DMS 273 (cell line): ENCODE results near the gene E2F1.
A peak's percentile ranks its signal among the peaks of the same experiment; 100 is the strongest.

Experiments
- DNase-seq: peaks from one replicate; lab custom pipeline; 2025; ENCODE audit not compliant: unreplicated experiment; lab: John Stamatoyannopoulos, UW

E2F1 gene

DNA sequence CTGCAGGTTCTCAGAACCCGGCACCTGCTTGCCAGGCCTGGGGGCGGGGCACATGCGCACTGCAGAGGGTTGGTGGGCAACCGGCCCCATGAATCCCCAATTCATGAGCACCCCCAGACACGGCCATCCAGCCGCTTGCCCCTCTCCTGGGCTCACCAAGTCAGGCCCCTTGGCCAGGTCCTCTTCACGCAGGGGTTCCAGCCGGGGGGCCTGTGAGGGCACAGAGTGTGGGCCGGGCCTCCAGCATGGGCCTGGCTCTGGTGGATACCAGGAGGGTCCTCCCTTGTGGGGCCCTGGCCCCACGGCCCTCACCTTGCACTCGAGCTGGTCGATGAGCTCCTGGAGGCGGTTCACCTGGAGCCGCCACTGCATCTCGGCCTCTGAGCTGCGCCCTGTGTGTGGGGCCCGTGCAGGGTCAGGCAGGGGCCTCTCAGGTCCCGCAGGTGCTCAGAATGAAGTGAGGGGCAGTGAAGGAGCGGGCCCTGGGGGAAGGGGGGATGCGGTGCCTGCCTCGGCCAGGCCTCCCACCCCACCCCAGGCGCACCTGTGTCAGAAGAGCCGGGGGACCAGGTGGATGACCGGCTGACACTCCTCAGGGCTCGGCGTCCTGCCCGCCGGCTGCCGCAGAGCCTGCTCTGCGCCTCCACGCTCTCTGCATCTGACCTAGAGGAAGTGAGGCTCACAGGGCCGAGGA is 26.7 kb downstream of the E2F1 start:
- no peak for DNase-seq

DNA sequence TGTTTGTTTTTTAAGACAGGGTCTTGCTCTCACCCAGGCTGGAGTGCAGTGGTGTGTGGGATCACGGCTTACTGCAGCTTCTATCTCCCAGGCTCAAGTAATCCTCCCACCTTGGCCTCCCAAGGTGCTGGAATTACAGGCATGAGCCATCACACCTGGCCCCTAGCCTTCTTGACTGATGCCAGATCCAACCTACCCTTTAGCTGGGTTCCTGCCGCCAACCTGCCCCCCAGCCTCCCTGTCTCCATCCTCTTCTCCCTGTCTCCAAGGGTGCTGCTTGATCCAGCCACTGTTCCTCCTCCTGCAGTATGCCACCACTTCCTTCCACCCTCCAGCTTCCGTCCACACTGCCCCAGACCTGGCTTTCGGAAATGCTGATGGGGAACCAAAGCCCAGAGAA is 27.3 kb downstream of the E2F1 start:
- DNase-seq: no peak

- DNase-seq: no peak
Observed at GRCh38 chr20:33658510-33658909, 27.7 kb downstream of the E2F1 start.

DNA sequence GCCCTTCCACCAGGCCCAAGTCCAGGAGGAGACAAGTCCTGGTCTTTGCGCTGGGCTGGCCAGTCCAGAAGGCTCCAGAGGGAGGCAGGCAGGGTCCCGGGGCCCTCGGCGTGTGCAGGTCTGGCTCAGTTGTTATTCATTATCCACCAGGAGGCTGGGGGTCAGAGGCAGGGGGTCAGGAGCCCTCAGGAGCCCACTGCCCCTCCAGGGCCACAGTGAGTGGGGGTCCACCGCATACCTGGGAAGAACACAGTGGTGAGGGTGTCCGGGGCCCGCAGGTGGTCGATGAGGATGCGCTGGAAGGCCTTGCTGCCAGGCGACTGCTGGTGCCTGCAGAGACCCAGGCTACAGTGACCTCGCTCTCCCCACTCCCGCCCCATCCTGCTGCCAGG is 28.5 kb downstream of the E2F1 start:
- no peak for DNase-seq

- no peak for DNase-seq
Observed at GRCh38 chr20:33656783-33657703, 29.1 kb downstream of the E2F1 start.

- no peak for DNase-seq
Observed at GRCh38 chr20:33656010-33656782, 30.0 kb downstream of the E2F1 start.

DNA sequence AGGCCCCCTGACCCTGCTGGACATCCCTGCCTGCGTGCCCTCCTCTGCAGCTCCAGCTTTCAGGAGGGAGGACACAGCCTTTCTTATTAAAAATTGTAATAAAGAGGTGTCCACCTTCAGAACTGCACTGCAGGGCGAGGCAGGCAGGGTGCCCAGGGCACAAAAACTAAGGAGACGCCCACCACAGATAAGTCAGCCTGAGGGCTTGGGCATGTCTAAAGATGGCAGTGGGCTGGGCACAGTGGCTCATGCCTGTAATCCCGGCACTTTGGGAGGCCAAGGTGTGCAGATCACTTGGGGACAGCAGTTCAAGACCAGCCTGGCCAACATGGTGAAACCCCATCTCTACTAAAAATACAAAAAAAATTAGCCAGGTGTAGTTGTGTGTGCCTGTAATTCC is 31.0 kb downstream of the E2F1 start:
- DNase-seq: no peak

GRCh38 chr20:33654680-33655161 is 31.5 kb downstream of the E2F1 start:
- DNase-seq: no peak

DNA sequence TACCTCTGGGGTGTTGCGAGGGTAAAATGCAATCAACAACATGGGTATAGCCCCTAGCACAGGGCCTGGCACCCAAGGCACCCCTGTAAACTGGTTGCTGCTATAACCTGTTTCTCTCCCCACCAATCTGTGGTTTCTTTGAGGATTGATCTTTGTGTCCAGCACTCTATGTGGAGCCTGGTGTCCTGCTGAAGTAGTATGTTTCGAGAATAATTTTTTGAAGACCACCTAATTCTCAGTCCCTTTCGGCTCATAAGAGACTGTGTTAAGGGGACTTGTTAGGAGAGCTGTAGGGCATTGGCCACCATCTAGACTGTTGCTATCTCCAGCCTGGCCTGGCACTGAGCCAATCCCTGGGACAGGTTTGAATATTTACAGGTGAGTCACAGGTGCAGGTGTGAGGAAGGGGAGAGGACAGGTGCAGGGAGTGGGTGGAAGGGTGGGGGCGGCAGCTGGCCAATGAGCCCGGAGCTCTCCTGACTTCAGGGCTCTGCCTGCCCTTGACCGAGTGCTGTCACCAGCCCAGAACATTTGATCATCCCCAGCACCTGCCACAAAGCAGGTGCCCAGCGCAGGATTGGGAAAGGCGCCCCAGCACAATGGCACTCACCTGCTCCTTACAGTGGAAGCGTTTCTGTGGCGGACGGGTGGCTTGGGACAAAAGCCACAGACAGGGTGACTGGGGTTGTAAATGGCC is 32.1 kb downstream of the E2F1 start:
- peak; percentile 45 for DNase-seq

- DNase-seq: peak; percentile 84
Observed at GRCh38 chr20:33653218-33653899, 32.8 kb downstream of the E2F1 start.

DNA sequence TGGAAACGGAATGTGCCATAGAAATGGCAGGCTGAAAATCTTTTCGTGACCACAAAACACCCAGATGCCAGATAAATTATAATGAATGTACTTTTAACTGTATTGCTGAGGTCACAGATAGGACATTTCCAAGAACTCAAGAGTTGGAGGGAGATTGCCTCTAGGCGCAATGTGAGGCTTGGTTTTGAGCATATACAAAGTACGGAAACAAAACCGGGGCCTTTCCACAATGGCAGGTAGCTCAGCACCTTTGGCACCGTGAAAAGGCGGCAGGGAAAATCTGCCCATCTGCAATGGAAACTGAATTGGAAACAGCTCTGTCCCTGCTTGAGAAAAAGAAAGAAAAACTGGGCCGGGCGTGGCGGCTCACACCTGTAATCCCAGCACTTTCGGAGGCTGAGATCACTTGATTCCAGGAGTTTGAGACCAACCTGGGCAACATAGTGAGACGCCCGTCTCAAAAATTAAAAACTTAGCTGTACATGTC is 34.6 kb downstream of the E2F1 start:
- DNase-seq: no peak

GRCh38 chr20:33650753-33651561 is 35.2 kb downstream of the E2F1 start:
- peak; percentile 91 for DNase-seq

- DNase-seq: peak; percentile 83
Observed at GRCh38 chr20:33650111-33650752, 36.0 kb downstream of the E2F1 start.

DNA sequence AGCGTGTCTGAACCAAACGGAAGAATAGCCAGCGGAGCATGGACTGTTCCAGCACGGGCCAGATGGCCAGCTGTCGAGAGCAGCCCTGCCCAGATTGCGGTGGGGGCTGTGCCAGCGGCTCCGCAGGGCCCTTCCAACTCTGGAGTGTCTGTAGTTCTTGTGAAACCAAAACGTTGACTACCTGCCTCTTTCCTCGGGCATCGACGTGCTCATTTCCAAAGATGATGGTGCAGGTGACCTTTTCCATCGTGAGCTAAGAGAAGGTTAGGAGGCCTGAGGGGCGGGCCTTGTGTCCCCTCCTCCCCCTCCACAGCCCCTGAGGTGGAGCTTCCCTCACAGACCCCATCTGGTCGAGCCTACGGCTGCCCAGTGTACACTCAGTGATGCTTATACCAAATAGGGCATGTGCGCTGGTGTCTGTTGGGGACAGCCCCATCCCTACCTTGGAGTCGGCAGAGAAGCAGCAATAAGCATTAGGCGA is 36.9 kb downstream of the E2F1 start:
- DNase-seq: peak; percentile 92

DNA sequence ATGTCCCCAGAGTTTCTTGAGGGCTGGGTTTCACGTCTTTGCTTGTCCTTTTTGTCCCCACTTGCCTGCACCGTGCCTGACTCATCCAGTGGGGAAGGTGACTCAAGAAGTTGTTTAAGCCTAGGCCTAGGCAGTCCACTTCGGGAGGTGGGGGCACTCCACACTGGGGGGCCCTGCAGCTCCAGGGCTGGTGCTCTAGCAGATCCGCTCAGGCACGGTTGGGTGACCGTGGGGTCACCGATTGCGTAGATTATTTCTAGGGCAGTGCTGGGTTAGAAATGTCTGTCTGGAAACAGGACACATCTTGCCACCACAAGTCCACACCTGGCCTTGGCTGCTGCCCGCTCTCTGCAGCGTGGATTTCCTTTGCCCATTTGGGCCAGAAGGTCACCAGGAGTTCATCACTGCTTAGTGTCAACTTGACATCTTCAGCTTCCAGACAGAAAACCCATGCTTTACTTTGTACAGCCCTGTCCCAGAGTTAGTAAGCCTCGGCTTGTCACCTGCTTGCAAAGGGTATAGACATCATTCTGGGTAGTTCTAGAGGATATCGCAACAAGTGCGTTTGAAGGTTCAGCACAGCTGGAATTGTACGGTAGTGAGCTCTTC is 37.7 kb downstream of the E2F1 start:
- peak; percentile 74 for DNase-seq

- peak; percentile 70 for DNase-seq
Observed at GRCh38 chr20:33647603-33648395, 38.4 kb downstream of the E2F1 start.

DNA sequence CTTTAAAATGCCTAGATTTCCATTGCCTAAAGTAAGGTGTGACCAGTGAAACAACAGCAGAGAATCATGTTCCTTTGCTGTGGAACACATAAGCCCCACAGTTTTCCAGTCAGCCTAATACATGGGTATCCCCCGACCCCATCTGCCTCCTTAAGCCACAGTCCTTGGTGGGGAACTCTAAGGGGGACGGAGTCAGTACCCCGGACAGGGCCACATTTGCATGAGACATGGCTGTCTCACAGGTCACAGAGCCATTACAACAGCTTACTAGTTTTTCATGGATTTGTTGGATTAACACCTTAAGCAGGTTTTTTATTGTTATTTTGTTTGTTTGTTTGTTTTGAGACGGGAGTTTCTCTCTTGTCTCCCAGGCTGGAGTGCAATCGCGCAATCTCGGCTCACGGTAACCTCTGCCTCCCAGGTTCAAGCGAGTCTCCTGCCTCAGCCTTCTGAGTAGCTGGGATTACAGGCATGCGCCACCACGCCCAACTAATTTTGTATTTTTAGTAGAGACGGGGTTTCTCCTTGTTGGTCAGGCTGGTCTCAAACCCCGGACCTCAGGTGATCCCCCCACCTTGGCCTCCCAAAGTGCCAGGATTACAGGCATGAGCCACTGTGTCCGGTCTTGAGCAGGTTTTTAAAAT is 39.1 kb downstream of the E2F1 start:
- peak; percentile 24 for DNase-seq
